Neural cell (in vitro differentiated cells): Measurements from ENCODE around the gene LGI4.

Experiments
- CTCF ChIP-seq: fragments of 450-650 bp; IDR thresholded peaks from 2 replicates; pipeline ENCODE4 v1.5.1; 2014; ENCODE audit warnings: antibody characterized with exemption, mild to moderate bottlenecking, moderate library complexity; ENCODE audit not compliant: poor library complexity, severe bottlenecking
- EP300 ChIP-seq: fragments of 450-650 bp; conservative IDR thresholded peaks from 2 replicates; pipeline ENCODE4 v1.6.1; 2014; ENCODE audit warnings: antibody characterized with exemption, mild to moderate bottlenecking, moderate library complexity; ENCODE audit not compliant: poor library complexity, severe bottlenecking
- EZH2 ChIP-seq: fragments of 200-600, 300-800 bp; shearing (Covaris generic), sonication (generic); IDR thresholded peaks from 2 replicates; pipeline ENCODE4 v1.6.1; 2014; ENCODE audit warnings: antibody characterized with exemption, low read length, borderline replicate concordance, mild to moderate bottlenecking; ENCODE audit not compliant: insufficient read depth, poor library complexity, severe bottlenecking
- POLR2AphosphoS5 ChIP-seq: IDR thresholded peaks from 2 replicates; pipeline ENCODE4 v1.6.1; 2012
- REST ChIP-seq: IDR thresholded peaks from 2 replicates; pipeline ENCODE4 v1.6.1; 2012; ENCODE audit warnings: borderline replicate concordance
- SMC3 ChIP-seq: fragments of 450-650 bp; conservative IDR thresholded peaks from 2 replicates; pipeline ENCODE4 v1.6.1; 2014; ENCODE audit warnings: antibody characterized with exemption, mild to moderate bottlenecking, moderate library complexity; ENCODE audit not compliant: poor library complexity

GRCh38 chr19:35100588-35101533, 34.0 kb downstream of the LGI4 start:
- TF ChIP-seq CTCF (no peak), EZH2 (no peak), REST (no peak), POLR2AphosphoS5 (no peak), SMC3 (no peak), EP300 (no peak)
